Activated CD4-positive, alpha-beta T cell treated with anti-CD3 and anti-CD28 coated beads for 1 hour (primary cell): ENCODE measurements around the gene C4B.
A peak's percentile ranks its signal among the peaks of the same experiment; 100 is the strongest.
"Not testable (repeated sequence)": the region's sequence is repeated elsewhere in the genome, so short reads cannot be mapped to it uniquely, and the experiment has no call there.

Source experiments
- DNase-seq: peaks from one replicate; pipeline ENCODE4 v3.0.0-alpha.2; 2020

The C4B gene

DNA sequence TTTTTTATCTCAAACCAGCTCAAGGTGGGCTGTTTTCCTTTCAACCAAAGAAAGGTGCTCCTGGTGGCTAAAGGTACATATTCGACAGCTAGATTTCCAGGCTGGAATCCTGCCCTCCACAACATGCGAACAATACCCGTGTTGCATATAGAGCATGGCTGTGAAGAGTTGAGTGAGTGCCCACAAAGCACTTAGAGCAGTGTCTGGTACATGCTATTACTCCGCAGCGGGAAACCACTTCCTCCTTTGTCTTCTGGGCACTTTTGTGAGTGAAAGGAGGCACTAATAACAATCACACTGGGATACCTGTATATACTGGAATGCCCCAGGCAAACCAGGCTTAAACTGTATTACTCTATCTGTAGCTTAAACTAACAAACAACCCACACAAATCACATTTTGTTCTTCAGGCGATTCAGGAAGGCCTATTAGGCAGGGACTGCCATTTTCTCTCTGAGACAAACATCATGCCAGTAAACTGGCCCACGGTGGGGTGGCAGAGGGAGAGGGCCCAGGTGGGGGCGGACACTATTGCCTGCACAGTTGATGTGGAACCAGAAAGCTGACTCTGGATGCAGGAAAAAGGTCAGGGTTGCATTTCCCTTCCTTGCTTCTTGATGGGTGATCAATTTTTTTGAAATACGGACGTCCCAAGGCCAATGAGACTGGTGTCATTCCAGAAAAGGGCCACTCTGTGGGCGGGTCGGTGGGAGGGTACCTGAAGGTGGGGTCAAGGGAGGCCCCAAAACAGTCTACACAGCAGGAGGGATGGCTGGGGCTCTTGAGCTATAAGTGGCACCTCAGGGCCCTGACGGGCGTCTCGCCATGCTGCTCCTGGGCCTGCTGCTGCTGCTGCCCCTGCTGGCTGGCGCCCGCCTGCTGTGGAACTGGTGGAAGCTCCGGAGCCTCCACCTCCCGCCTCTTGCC lies 23.3 kb downstream of the C4B start, which contains the start of gene CYP21A2:
Gene CYP21A2, plus strand, starts transcription at position 818 of the 927 bp plus-strand sequence. Its CDS starts 8 bp downstream, at position 826.
- DNase-seq = not testable (repeated sequence)

DNA sequence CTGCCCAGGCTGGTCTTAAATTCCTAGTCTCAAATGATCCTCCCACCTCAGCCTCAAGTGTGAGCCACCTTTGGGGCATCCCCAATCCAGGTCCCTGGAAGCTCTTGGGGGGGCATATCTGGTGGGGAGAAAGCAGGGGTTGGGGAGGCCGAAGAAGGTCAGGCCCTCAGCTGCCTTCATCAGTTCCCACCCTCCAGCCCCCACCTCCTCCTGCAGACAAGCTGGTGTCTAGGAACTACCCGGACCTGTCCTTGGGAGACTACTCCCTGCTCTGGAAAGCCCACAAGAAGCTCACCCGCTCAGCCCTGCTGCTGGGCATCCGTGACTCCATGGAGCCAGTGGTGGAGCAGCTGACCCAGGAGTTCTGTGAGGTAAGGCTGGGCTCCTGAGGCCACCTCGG lies 24.3 kb downstream of the C4B start:
- not testable (repeated sequence) for DNase-seq

DNA sequence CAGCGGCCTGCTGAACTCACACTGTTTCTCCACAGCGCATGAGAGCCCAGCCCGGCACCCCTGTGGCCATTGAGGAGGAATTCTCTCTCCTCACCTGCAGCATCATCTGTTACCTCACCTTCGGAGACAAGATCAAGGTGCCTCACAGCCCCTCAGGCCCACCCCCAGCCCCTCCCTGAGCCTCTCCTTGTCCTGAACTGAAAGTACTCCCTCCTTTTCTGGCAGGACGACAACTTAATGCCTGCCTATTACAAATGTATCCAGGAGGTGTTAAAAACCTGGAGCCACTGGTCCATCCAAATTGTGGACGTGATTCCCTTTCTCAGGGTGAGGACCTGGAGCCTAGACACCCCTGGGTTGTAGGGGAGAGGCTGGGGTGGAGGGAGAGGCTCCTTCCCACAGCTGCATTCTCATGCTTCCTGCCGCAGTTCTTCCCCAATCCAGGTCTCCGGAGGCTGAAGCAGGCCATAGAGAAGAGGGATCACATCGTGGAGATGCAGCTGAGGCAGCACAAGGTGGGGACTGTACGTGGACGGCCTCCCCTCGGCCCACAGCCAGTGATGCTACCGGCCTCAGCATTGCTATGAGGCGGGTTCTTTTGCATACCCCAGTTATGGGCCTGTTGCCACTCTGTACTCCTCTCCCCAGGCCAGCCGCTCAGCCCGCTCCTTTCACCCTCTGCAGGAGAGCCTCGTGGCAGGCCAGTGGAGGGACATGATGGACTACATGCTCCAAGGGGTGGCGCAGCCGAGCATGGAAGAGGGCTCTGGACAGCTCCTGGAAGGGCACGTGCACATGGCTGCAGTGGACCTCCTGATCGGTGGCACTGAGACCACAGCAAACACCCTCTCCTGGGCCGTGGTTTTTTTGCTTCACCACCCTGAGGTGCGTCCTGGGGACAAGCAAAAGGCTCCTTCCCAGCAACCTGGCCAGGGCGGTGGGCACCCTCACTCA lies 25.0 kb downstream of the C4B start:
- DNase-seq = not testable (repeated sequence)

DNA sequence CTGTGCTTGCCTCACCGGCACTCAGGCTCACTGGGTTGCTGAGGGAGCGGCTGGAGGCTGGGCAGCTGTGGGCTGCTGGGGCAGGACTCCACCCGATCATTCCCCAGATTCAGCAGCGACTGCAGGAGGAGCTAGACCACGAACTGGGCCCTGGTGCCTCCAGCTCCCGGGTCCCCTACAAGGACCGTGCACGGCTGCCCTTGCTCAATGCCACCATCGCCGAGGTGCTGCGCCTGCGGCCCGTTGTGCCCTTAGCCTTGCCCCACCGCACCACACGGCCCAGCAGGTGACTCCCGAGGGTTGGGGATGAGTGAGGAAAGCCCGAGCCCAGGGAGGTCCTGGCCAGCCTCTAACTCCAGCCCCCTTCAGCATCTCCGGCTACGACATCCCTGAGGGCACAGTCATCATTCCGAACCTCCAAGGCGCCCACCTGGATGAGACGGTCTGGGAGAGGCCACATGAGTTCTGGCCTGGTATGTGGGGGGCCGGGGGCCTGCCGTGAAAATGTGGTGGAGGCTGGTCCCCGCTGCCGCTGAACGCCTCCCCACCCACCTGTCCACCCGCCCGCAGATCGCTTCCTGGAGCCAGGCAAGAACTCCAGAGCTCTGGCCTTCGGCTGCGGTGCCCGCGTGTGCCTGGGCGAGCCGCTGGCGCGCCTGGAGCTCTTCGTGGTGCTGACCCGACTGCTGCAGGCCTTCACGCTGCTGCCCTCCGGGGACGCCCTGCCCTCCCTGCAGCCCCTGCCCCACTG lies 25.9 kb downstream of the C4B start:
- DNase-seq = not testable (repeated sequence)

DNA sequence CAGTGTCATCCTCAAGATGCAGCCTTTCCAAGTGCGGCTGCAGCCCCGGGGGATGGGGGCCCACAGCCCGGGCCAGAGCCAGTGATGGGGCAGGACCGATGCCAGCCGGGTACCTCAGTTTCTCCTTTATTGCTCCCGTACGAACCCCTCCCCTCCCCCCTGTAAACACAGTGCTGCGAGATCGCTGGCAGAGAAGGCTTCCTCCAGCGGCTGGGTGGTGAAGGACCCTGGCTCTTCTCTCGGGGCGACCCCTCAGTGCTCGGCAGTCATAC lies 26.4 kb downstream of the C4B start:
- not testable (repeated sequence) for DNase-seq

DNA sequence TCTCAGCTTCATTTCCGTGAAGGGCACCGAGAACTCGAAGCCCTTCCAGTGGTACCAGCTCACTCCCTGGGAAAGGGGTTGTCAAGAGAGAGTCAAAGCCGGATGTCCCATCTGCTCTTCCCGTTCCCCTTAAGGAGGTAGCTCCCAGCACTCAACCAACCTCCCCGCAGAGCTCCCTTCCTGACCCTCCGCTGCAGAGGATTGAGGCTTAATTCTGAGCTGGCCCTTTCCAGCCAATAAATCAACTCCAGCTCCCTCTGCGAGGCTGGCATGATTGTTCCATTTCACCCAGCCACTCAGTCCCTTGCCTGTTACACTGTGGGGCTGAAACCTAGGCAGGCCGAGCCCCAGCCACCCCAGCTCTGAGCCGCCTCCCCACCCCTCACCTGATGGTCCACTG lies 26.8 kb downstream of the C4B start:
- not testable (repeated sequence) for DNase-seq

DNA sequence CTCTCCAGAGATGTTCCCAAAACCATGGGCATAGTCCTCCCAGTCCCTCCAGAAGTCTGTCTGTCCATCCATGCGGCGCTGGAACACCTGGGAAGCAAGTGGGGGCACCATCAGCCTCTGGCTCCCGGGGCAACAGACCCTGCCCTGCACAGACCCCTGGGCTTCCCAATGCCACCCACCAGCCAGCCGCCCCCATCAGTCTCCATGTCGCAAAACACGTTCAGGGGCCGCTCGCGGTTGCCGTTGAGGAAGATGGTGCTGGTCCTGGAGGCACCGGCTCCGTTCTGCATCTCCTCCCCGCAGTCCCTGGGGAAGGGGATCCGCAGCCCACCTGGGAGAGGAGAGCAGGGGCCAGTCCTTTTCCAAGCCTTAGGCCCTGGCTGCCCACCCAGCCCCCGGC lies 27.7 kb downstream of the C4B start:
- DNase-seq = not testable (repeated sequence)

DNA sequence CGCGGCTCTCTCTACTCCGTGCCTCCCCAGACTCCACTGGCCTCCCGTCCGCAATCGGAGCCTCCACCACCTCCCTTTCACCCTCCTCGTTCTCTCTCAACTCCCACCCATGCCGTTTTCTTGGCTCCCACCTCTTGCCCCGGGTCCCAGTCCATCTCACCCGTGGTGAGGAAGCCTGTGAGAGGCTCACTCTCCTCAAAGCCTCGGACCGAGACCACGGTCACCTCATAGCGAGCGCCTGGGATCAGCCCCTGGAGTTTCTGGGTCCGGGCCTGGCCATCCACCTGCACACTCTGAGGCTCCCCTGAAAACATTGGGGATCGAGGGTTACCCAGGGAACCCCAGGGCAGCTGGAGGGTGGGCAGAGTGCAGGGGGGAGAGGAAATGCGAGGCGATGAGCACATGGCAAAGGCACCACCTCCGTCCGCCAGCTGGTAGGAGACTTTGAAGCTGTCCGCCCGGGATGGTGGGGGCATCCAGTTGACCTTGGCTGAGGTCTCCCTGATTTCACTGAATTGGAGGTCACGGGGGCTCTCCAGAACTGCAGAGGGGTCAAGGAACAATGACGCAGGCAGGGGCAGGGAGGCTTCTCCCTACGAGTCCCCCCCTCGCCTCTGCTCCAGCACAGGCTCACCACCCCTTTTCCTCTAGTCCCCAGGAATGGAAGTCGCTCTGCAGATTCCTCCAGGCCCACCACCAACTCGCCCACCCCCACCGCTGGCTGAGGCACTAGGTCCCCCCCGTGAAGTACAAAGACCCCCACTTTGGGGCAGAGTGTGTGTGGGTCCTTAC lies 29.2 kb downstream of the C4B start:
- not testable (repeated sequence) for DNase-seq

DNA sequence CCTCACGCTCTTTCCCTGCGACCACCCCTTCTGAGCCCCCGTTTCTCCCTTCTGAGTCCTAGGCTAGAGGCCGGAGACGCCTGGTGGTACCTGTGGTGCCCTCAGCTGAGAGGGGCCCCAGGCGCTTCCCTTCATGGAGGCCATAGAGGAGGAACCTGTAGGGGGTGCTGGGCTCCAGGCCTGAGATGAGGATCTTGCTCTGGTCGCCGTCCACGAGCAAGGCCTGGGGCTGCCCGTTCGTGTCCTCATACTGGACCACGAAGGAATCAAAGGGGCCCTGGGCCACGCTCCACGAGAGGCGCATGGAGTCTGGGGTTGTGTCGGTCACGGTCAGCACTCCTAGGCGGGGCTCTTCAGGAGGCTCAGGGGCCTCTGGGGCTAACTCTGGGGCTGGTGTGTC lies 30.3 kb downstream of the C4B start:
- DNase-seq = not testable (repeated sequence)

DNA sequence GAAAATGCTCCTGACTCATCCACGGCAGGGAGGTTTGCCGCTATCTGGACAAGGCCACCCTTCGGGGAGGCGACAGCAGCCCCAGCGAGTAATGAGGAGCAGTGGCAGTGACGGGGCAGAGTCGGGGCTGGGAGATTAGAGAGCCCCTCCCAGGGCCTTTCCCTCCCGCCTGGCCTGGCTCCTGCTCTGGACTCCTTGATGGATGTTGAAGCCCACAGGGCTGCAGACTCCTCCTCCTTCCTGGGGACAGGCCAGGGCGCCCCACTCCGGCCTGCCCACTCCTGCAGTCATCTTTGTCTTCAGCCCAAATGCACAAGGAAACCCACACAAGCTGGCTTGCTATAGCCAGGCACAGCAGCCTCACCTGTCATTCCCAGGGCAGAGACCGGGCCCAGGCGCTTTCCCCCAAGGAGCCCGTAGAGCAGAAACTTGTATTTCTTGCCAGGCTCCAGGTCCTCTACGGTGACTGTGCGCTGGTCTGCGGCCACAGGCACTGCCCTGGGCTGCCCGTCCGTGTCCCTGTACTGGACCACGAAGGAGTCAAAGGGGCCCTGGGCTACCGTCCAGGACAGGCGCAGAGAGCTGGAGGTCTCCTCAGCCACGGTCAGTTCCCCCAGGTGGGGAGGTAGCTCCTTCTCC lies 31.3 kb downstream of the C4B start:
- DNase-seq = no peak

DNA sequence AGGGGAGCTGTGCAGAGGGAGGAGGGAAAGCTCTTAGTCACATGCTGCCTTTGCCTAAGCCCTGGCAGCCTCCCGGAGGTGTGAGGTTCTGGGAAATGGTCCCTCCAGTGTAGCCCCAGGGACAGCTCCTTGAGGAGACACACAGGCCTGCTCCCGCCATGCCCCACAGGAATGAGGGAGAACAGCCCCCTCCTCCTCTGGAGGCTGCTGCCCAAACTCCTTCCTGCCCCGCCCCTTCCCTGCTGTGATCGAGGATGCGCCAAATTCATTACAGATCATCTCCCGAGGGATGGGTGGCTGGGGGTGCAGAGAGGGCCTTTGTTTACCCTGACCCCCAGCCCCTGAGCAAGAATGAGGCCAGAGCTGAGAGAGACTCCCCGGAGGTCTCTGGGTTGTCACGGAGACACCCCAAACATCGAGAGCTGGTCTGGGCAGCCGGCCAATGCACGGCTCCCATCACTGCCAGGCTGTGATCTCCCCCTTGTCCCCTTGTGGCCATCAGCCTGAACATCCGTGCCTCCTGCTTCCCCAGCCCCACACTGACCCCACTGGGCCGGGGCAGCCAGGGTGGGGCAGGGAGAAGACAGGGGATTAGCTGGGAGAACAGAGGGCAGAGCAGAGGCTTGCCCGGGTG lies 32.0 kb downstream of the C4B start:
- DNase-seq = no peak

DNA sequence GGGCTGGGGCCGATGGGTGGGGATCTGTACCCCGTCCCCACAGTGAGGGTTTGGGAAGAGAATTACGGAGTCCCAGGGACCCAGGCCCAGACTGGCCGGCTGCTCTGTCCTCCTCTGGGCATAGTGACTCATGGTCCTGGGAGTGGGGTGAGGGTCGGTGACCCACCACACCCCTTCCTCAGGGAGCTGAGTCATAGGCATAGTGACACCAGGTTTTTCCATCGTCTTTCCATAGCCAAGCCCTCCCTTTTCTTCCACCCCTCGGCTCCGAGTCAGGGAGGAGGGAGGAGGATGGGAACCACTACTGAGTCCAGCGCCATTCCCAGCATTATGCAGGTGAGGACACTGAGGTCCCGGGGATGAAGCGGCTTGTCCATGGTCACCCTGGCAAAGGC lies 32.5 kb downstream of the C4B start:
- no peak for DNase-seq

DNA sequence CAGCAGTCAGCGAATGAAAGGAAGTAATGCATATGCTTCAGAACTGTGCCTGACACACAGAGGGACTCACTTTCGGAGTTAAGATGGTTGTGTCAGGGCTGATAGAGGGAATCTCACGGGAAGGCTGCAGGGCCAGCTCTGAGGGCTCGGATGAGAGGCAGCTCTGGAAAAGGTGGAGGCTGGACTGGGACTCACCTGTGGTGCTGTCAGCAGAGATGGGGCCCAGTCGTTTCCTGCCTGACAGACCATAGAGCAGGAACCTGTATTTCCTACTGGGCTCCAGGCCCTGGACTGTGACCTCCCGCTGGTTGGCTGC lies 32.9 kb downstream of the C4B start:
- DNase-seq = no peak

DNA sequence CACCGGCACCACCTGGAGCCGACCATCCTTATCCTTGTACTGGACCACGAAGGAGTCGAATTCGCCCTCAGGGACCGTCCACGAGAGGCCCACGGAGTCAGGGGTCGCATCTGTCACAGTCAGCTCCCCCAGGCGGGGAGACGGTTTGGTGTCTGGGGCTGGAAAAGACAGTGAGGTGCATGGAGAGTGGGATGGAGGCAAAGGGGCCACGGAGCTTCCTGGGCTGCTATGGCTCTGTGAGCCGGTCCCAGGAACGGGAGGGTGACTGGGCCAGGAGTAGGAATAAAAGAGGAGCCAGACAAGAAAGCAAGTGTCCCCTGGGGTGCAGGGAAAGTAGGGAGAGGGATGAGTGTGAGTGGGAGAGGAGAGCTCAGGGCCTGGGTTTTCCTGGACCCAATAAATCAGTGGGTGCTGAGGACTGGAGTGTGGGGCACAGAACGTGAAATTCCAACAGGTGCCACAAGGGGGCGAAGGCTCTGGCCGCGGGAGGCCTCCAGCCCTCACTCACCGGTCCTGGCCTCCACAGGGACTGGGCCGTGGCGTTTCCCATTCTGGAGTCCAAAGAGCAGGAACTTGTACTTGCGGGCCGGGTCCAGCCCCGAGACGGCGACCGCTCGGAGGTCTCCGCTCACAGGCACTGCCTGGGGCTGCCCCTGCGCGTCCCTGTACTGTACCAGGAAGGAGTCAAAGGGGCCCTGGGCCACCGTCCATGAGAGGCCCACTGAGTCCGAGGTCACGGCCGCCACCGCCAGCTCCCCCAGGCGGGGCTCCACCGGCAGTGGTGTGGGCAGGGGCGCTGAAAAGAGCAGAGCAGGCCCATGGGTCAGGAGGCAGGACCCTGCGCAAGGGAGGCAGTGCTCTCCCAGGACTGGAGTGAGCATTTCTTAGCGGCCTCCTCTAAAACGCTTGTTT lies 33.5 kb downstream of the C4B start:
- DNase-seq = peak; percentile 49

DNA sequence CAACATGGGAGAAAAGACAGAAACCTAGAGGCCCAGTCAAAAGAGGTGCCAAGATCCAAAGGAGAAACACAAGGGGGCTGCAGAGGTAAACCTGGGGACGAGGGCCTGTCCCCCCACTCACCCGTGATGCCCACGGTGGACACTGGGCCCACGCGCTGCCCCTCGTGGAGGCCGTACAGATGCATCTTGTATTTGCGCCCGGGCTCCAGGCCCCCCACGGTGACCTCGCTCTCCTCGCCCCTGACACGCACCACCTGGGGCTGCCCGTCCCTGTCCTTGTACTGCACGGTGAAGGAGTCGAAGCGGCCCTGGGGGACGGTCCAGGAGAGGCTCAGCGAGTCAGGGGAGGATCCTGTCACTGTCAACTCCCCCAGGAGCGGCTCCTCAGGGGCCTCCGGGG lies 34.6 kb downstream of the C4B start:
- DNase-seq = not testable (repeated sequence)

DNA sequence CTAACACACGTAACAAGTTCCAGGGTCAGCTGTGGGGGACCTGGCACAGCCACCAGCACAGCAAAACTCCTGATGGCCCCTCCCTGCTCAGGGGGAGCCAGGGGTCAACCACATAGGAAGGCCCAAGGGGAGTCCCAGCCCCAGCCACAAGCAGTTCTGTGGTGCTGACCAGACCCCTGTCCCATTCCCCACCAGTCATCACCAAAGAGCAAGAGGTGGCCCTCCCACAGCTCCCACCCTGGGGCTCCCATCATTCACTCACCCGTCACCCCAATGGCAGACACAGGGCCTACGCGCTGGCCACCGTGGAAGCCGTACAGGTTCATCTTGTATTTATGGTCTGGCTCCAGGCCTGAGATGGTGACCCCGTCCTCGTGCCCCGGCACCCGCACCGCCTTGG lies 35.1 kb downstream of the C4B start:
- not testable (repeated sequence) for DNase-seq

DNA sequence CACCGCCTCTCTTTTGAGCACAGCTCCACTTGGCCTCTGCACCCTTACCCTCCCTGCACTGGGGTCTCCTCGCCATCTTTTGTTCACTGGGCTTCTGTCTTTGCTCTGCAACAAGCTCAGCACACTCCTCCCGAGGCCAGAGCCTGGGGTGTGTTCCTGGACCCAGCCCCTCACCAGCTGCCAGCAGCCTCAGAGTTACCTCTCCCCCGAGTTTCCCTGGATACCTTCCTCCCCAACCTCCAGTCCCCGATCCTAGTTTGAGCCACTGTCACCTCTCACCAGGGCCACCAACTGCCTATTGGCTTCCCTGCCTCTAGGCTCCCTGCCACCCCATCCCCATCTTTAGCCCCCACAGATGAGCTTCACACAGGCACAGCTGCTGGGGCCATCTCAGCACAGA lies 36.0 kb downstream of the C4B start:
- DNase-seq = no peak

DNA sequence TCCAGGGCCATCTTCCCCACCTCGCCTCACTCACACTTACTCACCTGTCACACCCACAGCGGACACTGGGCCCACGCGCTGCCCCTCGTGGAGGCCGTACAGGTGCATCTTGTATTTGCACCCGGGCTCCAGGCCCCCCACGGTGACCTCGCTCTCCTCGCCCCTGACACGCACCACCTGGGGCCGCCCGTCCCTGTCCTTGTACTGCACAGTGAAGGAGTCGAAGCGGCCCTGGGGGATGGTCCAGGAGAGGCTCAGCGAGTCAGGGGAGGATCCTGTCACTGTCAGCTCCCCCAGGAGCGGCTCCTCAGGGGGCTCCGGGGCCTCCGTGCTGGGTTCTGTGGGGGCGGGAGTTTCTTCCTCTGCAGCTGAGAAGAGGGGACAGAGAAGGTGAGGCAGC lies 38.0 kb downstream of the C4B start:
- DNase-seq = not testable (repeated sequence)

DNA sequence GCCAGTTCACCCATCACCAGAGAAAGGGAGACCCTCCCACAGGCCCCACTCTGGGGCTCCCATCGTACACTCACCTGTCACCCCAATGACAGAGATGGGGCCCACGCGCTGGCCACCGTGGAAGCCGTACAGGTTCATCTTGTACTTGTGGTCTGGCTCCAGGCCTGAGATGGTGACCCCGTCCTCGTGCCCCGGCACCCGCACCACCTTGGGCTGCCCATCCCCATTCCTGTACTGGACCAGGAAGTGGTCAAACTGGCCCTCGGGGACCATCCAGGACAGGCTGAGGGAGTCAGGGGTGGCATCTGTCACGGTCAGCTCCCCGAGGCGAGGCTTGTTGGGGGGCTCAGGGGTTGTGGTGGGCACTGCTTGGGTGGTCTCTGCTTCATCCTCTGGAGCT lies 38.7 kb downstream of the C4B start:
- DNase-seq = not testable (repeated sequence)

DNA sequence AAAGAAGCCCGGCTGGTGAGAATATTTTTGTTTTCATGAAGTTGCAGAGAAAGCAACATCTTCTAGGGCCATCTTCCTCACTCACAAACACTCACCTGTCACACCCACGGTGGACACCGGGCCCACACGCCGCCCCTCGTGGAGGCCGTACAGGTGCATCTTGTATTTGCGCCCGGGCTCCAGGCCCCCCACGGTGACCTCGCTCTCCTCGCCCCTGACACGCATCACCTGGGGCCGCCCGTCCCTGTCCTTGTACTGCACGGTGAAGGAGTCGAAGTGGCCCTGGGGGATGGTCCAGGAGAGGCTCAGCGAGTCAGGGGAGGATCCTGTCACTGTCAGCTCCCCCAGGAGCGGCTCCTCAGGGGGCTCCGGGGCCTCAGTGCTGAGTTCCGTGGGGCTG lies 41.2 kb downstream of the C4B start:
- not testable (repeated sequence) for DNase-seq
